Measurements from ENCODE around the gene LTK.

The LTK gene

GRCh38 chr15:41550066-41550775 is 36.6 kb upstream of the LTK start:
- H3K4me1 Mint-ChIP-seq (ENCODE audit: low read depth), result peaks cover 4% of the 10 kb centered on the region
- peaks cover 5% of the 10 kb centered on the region for H3K27me3 Mint-ChIP-seq (ENCODE audit: low read depth)
- H3K4me3 Mint-ChIP-seq, result no peak overlapping the region
- H3K9me3 Mint-ChIP-seq, result no peaks in the 10 kb centered on the region
- H3K27ac Mint-ChIP-seq, result no peak overlapping the region
- H3K36me3 Mint-ChIP-seq (ENCODE audit: low read depth), result no peaks in the 10 kb centered on the region

- H3K27ac Mint-ChIP-seq, result no peak overlapping the region
- no peak overlapping the region for H3K4me3 Mint-ChIP-seq
- H3K9me3 Mint-ChIP-seq, result no peaks in the 10 kb centered on the region
- H3K36me3 Mint-ChIP-seq (ENCODE audit: low read depth), result no peaks in the 10 kb centered on the region
- H3K4me1 Mint-ChIP-seq (ENCODE audit: low read depth), result peaks cover 5% of the 10 kb centered on the region
- H3K27me3 Mint-ChIP-seq (ENCODE audit: low read depth), result no peaks in the 10 kb centered on the region
Measured at GRCh38 chr15:41546851-41547786, 33.5 kb upstream of the LTK start.

- H3K4me1 Mint-ChIP-seq (ENCODE audit: low read depth), result peaks cover 9% of the 10 kb centered on the region
- no peaks in the 10 kb centered on the region for H3K36me3 Mint-ChIP-seq (ENCODE audit: low read depth)
- H3K27ac Mint-ChIP-seq, result no peak overlapping the region
- no peaks in the 10 kb centered on the region for H3K27me3 Mint-ChIP-seq (ENCODE audit: low read depth)
- peak overlapping the region; percentile 94 for H3K4me3 Mint-ChIP-seq
- no peaks in the 10 kb centered on the region for H3K9me3 Mint-ChIP-seq
Measured at GRCh38 chr15:41545218-41545617, 31.6 kb upstream of the LTK start.

- H3K9me3 Mint-ChIP-seq, result no peaks in the 10 kb centered on the region
- H3K36me3 Mint-ChIP-seq (ENCODE audit: low read depth), result no peaks in the 10 kb centered on the region
- H3K4me3 Mint-ChIP-seq, result peak overlapping the region; percentile 94
- H3K4me1 Mint-ChIP-seq (ENCODE audit: low read depth), result peaks cover 9% of the 10 kb centered on the region
- H3K27ac Mint-ChIP-seq, result no peak overlapping the region
- H3K27me3 Mint-ChIP-seq (ENCODE audit: low read depth), result no peaks in the 10 kb centered on the region
Measured at GRCh38 chr15:41544650-41545015, 31.0 kb upstream of the LTK start.

- H3K27me3 Mint-ChIP-seq (ENCODE audit: low read depth), result no peaks in the 10 kb centered on the region
- H3K27ac Mint-ChIP-seq, result peak overlapping the region; percentile 84
- H3K36me3 Mint-ChIP-seq (ENCODE audit: low read depth), result no peaks in the 10 kb centered on the region
- peaks cover 9% of the 10 kb centered on the region for H3K4me1 Mint-ChIP-seq (ENCODE audit: low read depth)
- no peaks in the 10 kb centered on the region for H3K9me3 Mint-ChIP-seq
- peak overlapping the region; percentile 94 for H3K4me3 Mint-ChIP-seq
Measured at GRCh38 chr15:41543521-41543870, 29.9 kb upstream of the LTK start.

GRCh38 chr15:41536866-41537265 is 23.2 kb upstream of the LTK start:
- Mint-ChIP-seq H3K27ac (no peak overlapping the region), H3K27me3 (ENCODE audit: low read depth) (no peaks in the 10 kb centered on the region), H3K9me3 (no peaks in the 10 kb centered on the region), H3K36me3 (ENCODE audit: low read depth) (peaks cover 13% of the 10 kb centered on the region), H3K4me1 (ENCODE audit: low read depth) (peaks cover 12% of the 10 kb centered on the region), H3K4me3 (no peak overlapping the region)

- Mint-ChIP-seq H3K36me3 (ENCODE audit: low read depth) (peaks cover 16% of the 10 kb centered on the region), H3K9me3 (no peaks in the 10 kb centered on the region), H3K27ac (no peak overlapping the region), H3K4me3 (no peak overlapping the region), H3K4me1 (ENCODE audit: low read depth) (peaks cover 8% of the 10 kb centered on the region), H3K27me3 (ENCODE audit: low read depth) (no peaks in the 10 kb centered on the region)
Measured at GRCh38 chr15:41535544-41535943, 21.9 kb upstream of the LTK start.

GRCh38 chr15:41530363-41530956 is 16.8 kb upstream of the LTK start:
- Mint-ChIP-seq H3K27me3 (ENCODE audit: low read depth) (no peaks in the 10 kb centered on the region), H3K36me3 (ENCODE audit: low read depth) (peaks cover 27% of the 10 kb centered on the region), H3K4me1 (ENCODE audit: low read depth) (no peaks in the 10 kb centered on the region), H3K9me3 (no peaks in the 10 kb centered on the region), H3K4me3 (no peak overlapping the region), H3K27ac (no peak overlapping the region)

- Mint-ChIP-seq H3K4me1 (ENCODE audit: low read depth) (no peaks in the 10 kb centered on the region), H3K27me3 (ENCODE audit: low read depth) (no peaks in the 10 kb centered on the region), H3K4me3 (no peak overlapping the region), H3K36me3 (ENCODE audit: low read depth) (peaks cover 22% of the 10 kb centered on the region), H3K9me3 (no peaks in the 10 kb centered on the region), H3K27ac (no peak overlapping the region)
Measured at GRCh38 chr15:41523097-41523496, 9.5 kb upstream of the LTK start.

- H3K27ac Mint-ChIP-seq, result no peak overlapping the region
- no peak overlapping the region for H3K4me3 Mint-ChIP-seq
- H3K27me3 Mint-ChIP-seq (ENCODE audit: low read depth), result no peaks in the 10 kb centered on the region
- H3K4me1 Mint-ChIP-seq (ENCODE audit: low read depth), result no peaks in the 10 kb centered on the region
- no peaks in the 10 kb centered on the region for H3K9me3 Mint-ChIP-seq
- H3K36me3 Mint-ChIP-seq (ENCODE audit: low read depth), result peaks cover 28% of the 10 kb centered on the region
Measured at GRCh38 chr15:41521614-41522013, 8.0 kb upstream of the LTK start.

GRCh38 chr15:41520636-41521035 is 7.0 kb upstream of the LTK start:
- H3K27ac Mint-ChIP-seq, result no peak overlapping the region

GRCh38 chr15:41517895-41518449 is 4.3 kb upstream of the LTK start:
- peaks cover 14% of the 10 kb centered on the region for H3K27me3 Mint-ChIP-seq (ENCODE audit: low read depth)
- H3K4me1 Mint-ChIP-seq (ENCODE audit: low read depth), result peaks cover 11% of the 10 kb centered on the region
- peaks cover 27% of the 10 kb centered on the region for H3K36me3 Mint-ChIP-seq (ENCODE audit: low read depth)
- no peaks in the 10 kb centered on the region for H3K9me3 Mint-ChIP-seq
- no peak overlapping the region for H3K4me3 Mint-ChIP-seq
- no peak overlapping the region for H3K27ac Mint-ChIP-seq

More at GRCh38 chr15:41520636-41521035, 7.0 kb upstream of the LTK start:
- Mint-ChIP-seq H3K27me3 (ENCODE audit: low read depth) (no peaks in the 10 kb centered on the region), H3K9me3 (no peaks in the 10 kb centered on the region), H3K36me3 (ENCODE audit: low read depth) (peaks cover 29% of the 10 kb centered on the region), H3K4me1 (ENCODE audit: low read depth) (no peaks in the 10 kb centered on the region), H3K4me3 (no peak overlapping the region)

- H3K9me3 Mint-ChIP-seq, result no peaks in the 10 kb centered on the region
- peak overlapping the region; percentile 61 for H3K4me3 Mint-ChIP-seq
- peaks cover 45% of the 10 kb centered on the region for H3K27me3 Mint-ChIP-seq (ENCODE audit: low read depth)
- peaks cover 16% of the 10 kb centered on the region for H3K36me3 Mint-ChIP-seq (ENCODE audit: low read depth)
- peaks cover 17% of the 10 kb centered on the region for H3K4me1 Mint-ChIP-seq (ENCODE audit: low read depth)
- H3K27ac Mint-ChIP-seq, result no peak overlapping the region
Measured at GRCh38 chr15:41512940-41513505, 604 bp downstream of the LTK start.

GRCh38 chr15:41512512-41512939 is 1.1 kb downstream of the LTK start:
- H3K27me3 Mint-ChIP-seq (ENCODE audit: low read depth), result peaks cover 50% of the 10 kb centered on the region
- no peaks in the 10 kb centered on the region for H3K9me3 Mint-ChIP-seq
- H3K4me3 Mint-ChIP-seq, result peak overlapping the region; percentile 61
- H3K4me1 Mint-ChIP-seq (ENCODE audit: low read depth), result peaks cover 17% of the 10 kb centered on the region
- H3K36me3 Mint-ChIP-seq (ENCODE audit: low read depth), result peaks cover 12% of the 10 kb centered on the region
- H3K27ac Mint-ChIP-seq, result no peak overlapping the region

Data from T-helper 1 cell treated with Interleukin-12 subunit alpha and Interleukin-12 subunit beta and Interleukin-4 antibody, amounts not matched to agents 30 μg/mL and 1 μg/mL, for 36 hours (primary cell).